Keratinocyte (primary cell): Measurements from ENCODE around the gene GFI1B. TPM values are rescaled to one million over a fixed set of nuclear protein-coding genes. Genes with fewer than 3 reads are reported as not detected.

Source experiments
- DNase-seq: peaks from one replicate; pipeline ENCODE4 v3.0.0-alpha.2; 2011; ENCODE audit warnings: low read depth, missing footprints, low spot score
- FAIRE-seq: peaks from 2 replicates; lab custom pipeline; 2011; peaks lifted over from hg19 to GRCh38; lab: Jason Lieb, UNC
- H2AFZ ChIP-seq: 2 replicates; pipeline ENCODE4 v1.6.0; 2012; ENCODE audit warnings: low read length, control low read depth, inconsistent platforms; ENCODE audit not compliant: control insufficient read depth
- H3K27ac ChIP-seq: 2 replicates; pipeline ENCODE4 v1.5.1; 2011; ENCODE audit warnings: low read length; ENCODE audit not compliant: control insufficient read depth, insufficient read depth
- H3K27me3 ChIP-seq: 3 replicates; pipeline ENCODE4 v1.6.0; 2011; ENCODE audit warnings: low read length; ENCODE audit not compliant: control insufficient read depth, insufficient read depth; ENCODE audit errors: extremely low read depth
- H3K36me3 ChIP-seq, 2 experiments: 2 replicates in 1 of 2; 3 replicates in 1 of 2; pipeline ENCODE4 v1.5.1; 2011; ENCODE audit warnings: low read length in 2 of 2, mild to moderate bottlenecking in 1 of 2; ENCODE audit not compliant: control insufficient read depth in 2 of 2, insufficient read depth in 2 of 2; ENCODE audit errors: extremely low read depth in 1 of 2
- H3K4me1 ChIP-seq: 3 replicates; pipeline ENCODE4 v1.5.1; 2011; ENCODE audit warnings: low read length; ENCODE audit not compliant: control insufficient read depth, insufficient read depth; ENCODE audit errors: extremely low read depth
- H3K4me2 ChIP-seq: 3 replicates; pipeline ENCODE4 v1.6.0; 2011; ENCODE audit warnings: low read depth, low read length; ENCODE audit not compliant: control insufficient read depth, insufficient read depth; ENCODE audit errors: extremely low read depth
- H3K4me3 ChIP-seq, 3 experiments: fragments of 200-600 bp in 1 of 3; sonication (generic) in 1 of 3; 2 replicates in 2 of 3; 3 replicates in 1 of 3; pipeline ENCODE4 v1.5.1; 2011 to 2016; ENCODE audit warnings: low read length in 3 of 3, mild to moderate bottlenecking in 3 of 3, control low read depth in 2 of 3, inconsistent platforms in 1 of 3, low read depth in 1 of 3, mixed read lengths in 1 of 3, mixed run types in 1 of 3, moderate library complexity in 1 of 3; ENCODE audit not compliant: control insufficient read depth in 2 of 3, insufficient read depth in 2 of 3; ENCODE audit errors: extremely low read depth in 1 of 3
- H3K79me2 ChIP-seq: 2 replicates; pipeline ENCODE4 v1.6.0; 2012; ENCODE audit warnings: low read length; ENCODE audit not compliant: control insufficient read depth, insufficient read depth
- H3K9ac ChIP-seq: 3 replicates; pipeline ENCODE4 v1.6.0; 2011; ENCODE audit warnings: low read length; ENCODE audit not compliant: control insufficient read depth, insufficient read depth; ENCODE audit errors: extremely low read depth
- H3K9me1 ChIP-seq: 3 replicates; pipeline ENCODE4 v1.6.0; 2011; ENCODE audit warnings: low read length; ENCODE audit not compliant: control insufficient read depth, insufficient read depth; ENCODE audit errors: extremely low read depth
- H3K9me3 ChIP-seq: 2 replicates; pipeline ENCODE4 v1.5.1; 2012; ENCODE audit warnings: low read depth, low read length; ENCODE audit not compliant: control insufficient read depth
- H4K20me1 ChIP-seq: 3 replicates; pipeline ENCODE4 v1.6.0; 2011; ENCODE audit warnings: low read length; ENCODE audit not compliant: control insufficient read depth, insufficient read depth; ENCODE audit errors: extremely low read depth
- EZH2 ChIP-seq: IDR thresholded peaks from one replicate; pipeline ENCODE4 v1.6.1; 2012; ENCODE audit warnings: inconsistent platforms, mild to moderate bottlenecking, low read length, moderate library complexity
- dilution Hi-C: fragments of 300-500 bp; cut with MboI; formaldehyde crosslinking; loops from one replicate; pipeline ENCODE4 v1.7.0; 2020; ENCODE audit warnings: low sequenced_read_pairs; ENCODE audit not compliant: extremely low pct_ligation_motif_present
- polyA minus RNA-seq, 3 experiments: library from RNA; depleted of rRNA, polyadenylated mRNA; stranded (reverse); fragments of >200 nt; gene quantifications; 1 replicate in 1 of 3; 2 replicates in 1 of 3; 3 replicates in 1 of 3; pipeline ENCODE4 v1.2.3, GENCODE V29; 2011
- polyA plus RNA-seq, 5 experiments: library from polyadenylated mRNA; depleted of rRNA in 3 of 5; stranded (reverse) in 3 of 5; stranded (forward) in 1 of 5; unstranded in 1 of 5; fragments of >200 nt; gene quantifications; 1 replicate in 1 of 5; 2 replicates in 3 of 5; 3 replicates in 1 of 5; pipeline versions ENCODE4 v1.2.1 to v1.2.3, GENCODE V29; 2011 to 2012; ENCODE audit warnings: missing spikeins in 2 of 5, low read depth in 1 of 5, low replicate concordance in 1 of 5
- TF ChIP-seq, protein P1 (sequence below), 3 experiments: IDR thresholded peaks in 1 of 3; conservative IDR thresholded peaks in 1 of 3; optimal IDR thresholded peaks in 1 of 3; 2 replicates in 2 of 3; 3 replicates in 1 of 3; pipeline versions ENCODE3 to v1.5.1; 2011; ENCODE audit warnings: low read length in 3 of 3, mild to moderate bottlenecking in 3 of 3, moderate library complexity in 2 of 3, control low read depth in 1 of 3, inconsistent platforms in 1 of 3; ENCODE audit not compliant: insufficient read depth in 2 of 3; ENCODE audit errors: extremely low read depth in 1 of 3

The GFI1B gene
- polyA plus RNA-seq (not detected in 3 replicates), polyA minus RNA-seq (not detected in 3 replicates)
- not detected for polyA plus RNA-seq (2011; ENCODE audit: low read depth)
- polyA plus RNA-seq (2011; cell fraction: cytosol; rRNA removed) = not detected in 2 replicates
- not detected in 2 replicates for polyA plus RNA-seq (2011; cell fraction: nucleus; rRNA removed)
- polyA plus RNA-seq (2012; ENCODE audit: low replicate concordance) = not detected in 2 replicates
- not detected for polyA minus RNA-seq (2011; cell fraction: cytosol; rRNA and poly(A)+ RNA removed)
- polyA minus RNA-seq (2011; cell fraction: nucleus; rRNA and poly(A)+ RNA removed) = not detected in 2 replicates

DNA sequence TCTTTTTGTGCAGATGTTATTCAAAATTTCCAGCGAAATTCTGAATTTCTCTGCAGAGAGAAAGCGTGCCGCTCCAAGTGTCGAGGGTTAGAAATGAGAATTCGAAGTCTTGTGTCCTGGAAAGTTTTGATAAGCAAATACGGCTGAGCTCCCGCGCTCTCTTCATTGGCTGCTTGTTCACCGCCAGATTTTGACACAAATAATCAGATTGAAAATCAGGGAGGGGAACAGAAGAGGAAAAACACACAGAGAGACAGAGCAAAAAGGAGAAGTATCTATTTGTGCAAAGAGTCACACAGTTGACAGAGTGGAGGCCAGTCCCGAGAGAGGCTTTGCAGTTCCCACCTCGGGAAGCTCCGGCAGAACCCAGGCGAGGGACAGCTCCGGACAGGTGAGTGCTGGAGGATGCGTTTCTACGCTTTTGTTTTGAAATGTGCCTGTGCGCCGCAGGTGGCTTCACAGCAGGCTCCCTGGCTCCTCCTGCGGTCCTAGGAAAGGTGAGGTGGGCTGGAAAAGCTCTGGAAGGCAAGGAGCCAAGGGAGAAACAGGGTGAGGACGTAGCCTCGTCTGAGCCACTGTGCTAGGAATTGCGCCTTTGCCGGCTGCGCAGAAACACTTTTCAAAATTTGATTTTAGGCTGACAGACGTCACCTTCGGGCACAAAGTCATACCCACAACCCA, at the start of gene GFI1B:
Gene GFI1B, plus strand, starts transcription at position 244 of the 681 bp plus-strand sequence. CDS start 7,985 bp downstream, outside the sequence.
- Histone ChIP-seq H3K9me1 (no peaks in the 10 kb centered on the region), H3K27me3 (peaks cover 40% of the 10 kb centered on the region), H3K79me2 (no peaks in the 10 kb centered on the region), H3K9me3 (no peaks in the 10 kb centered on the region), H3K4me2 (no peak within 1 kb of the TSS), H3K36me3 (no peaks in the 10 kb centered on the region), H3K4me3 (no peak within 1 kb of the TSS), H4K20me1 (no peaks in the 10 kb centered on the region), H3K4me1 (no peaks in the 10 kb centered on the region), H2AFZ (no peak within 1 kb of the TSS), H3K27ac (no peak within 1 kb of the TSS), H3K9ac (no peak within 1 kb of the TSS)
- FAIRE-seq (no peak), DNase-seq (no peak)
- TF ChIP-seq EZH2 = peak; percentile 29
- TF ChIP-seq, protein P1, sequence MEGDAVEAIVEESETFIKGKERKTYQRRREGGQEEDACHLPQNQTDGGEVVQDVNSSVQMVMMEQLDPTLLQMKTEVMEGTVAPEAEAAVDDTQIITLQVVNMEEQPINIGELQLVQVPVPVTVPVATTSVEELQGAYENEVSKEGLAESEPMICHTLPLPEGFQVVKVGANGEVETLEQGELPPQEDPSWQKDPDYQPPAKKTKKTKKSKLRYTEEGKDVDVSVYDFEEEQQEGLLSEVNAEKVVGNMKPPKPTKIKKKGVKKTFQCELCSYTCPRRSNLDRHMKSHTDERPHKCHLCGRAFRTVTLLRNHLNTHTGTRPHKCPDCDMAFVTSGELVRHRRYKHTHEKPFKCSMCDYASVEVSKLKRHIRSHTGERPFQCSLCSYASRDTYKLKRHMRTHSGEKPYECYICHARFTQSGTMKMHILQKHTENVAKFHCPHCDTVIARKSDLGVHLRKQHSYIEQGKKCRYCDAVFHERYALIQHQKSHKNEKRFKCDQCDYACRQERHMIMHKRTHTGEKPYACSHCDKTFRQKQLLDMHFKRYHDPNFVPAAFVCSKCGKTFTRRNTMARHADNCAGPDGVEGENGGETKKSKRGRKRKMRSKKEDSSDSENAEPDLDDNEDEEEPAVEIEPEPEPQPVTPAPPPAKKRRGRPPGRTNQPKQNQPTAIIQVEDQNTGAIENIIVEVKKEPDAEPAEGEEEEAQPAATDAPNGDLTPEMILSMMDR (optimal IDR thresholded peaks at IDR 0.05 in 1 of 3, IDR thresholded peaks at IDR 0.05 in 1 of 3, conservative IDR thresholded peaks at IDR 0.05 in 1 of 3; ENCODE audit: extremely low read depth in 1 of 3, insufficient read depth in 2 of 3, low read length in 3 of 3) = no peak
- dilution Hi-C loops = no loop called here

GRCh38 chr9:132931178-132931735, 47.2 kb upstream of the GFI1B start:
- Histone ChIP-seq H4K20me1 (no peaks in the 10 kb centered on the region), H3K79me2 (peaks cover 2% of the 10 kb centered on the region), H3K4me2 (no peak overlapping the region), H2AFZ (no peak overlapping the region), H3K9me1 (no peaks in the 10 kb centered on the region), H3K27ac (no peak overlapping the region), H3K4me1 (no peaks in the 10 kb centered on the region), H3K36me3 (peaks cover 0 to 10% of the 10 kb centered on the region in 2 experiments), H3K27me3 (no peaks in the 10 kb centered on the region), H3K4me3 (no peak overlapping the region), H3K9me3 (no peaks in the 10 kb centered on the region), H3K9ac (no peak overlapping the region)
- no peak for DNase-seq
- TF ChIP-seq, protein P1 (optimal IDR thresholded peaks at IDR 0.05 in 1 of 3, IDR thresholded peaks at IDR 0.05 in 1 of 3, conservative IDR thresholded peaks at IDR 0.05 in 1 of 3; ENCODE audit: extremely low read depth in 1 of 3, insufficient read depth in 2 of 3, low read length in 3 of 3) = no peak
- TF ChIP-seq EZH2 = no peak
- dilution Hi-C loops = no loop called here
- no peak for FAIRE-seq
